HG03558 (cell line): ENCODE results near the gene SNCG.
"Not testable (repeated sequence)": the region's sequence is repeated elsewhere in the genome, so short reads cannot be mapped to it uniquely, and the experiment has no call there.

Experiments
- ATAC-seq: cut with Tn5 transposase; IDR thresholded peaks from one replicate; pipeline ENCODE4 v1.9.1; 2021; ENCODE audit warnings: moderate number of reproducible peaks; ENCODE audit not compliant: unreplicated experiment; ENCODE audit errors: extremely low read depth

Gene SNCG

DNA sequence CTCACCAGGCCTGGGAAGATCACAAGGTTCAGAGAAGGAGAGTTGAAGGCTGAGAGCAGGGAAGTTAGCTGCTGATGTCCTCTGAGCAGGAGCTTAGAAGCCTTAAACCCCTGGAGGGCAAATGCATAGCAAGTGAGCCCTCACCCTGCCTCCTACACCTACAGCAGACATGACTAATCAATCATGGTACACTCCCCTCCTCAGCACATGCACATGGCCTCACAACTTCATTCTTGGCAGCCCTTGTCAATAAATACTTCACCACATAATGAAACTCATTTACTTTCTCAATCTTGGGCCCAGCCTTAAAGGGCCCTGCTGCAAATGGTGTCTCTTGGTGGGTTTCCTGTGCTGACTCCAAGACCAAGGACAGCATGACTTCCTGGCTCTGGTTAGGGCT lies 13.9 kb upstream of the SNCG start:
- ATAC-seq, result no peak

DNA sequence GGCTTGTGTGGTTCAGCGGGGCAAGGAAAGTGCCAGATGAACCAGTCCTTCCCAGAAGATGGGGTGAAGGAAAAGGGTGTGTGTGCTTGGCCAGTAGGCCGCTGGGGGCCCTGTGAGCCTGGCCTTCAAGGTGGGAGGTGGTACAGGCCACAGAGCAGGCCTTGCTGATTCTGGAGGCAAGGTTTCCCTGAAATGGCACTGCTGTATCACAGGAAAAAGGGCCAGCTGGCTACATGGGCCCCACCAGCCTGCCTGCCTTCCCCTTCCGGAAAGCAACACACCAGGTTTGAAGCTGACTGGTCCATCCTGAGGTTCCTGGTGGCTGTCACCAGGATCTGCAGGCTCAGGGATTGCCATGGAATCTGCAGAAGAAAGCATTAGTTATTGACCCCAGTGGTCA lies 13.5 kb upstream of the SNCG start:
- no peak for ATAC-seq

DNA sequence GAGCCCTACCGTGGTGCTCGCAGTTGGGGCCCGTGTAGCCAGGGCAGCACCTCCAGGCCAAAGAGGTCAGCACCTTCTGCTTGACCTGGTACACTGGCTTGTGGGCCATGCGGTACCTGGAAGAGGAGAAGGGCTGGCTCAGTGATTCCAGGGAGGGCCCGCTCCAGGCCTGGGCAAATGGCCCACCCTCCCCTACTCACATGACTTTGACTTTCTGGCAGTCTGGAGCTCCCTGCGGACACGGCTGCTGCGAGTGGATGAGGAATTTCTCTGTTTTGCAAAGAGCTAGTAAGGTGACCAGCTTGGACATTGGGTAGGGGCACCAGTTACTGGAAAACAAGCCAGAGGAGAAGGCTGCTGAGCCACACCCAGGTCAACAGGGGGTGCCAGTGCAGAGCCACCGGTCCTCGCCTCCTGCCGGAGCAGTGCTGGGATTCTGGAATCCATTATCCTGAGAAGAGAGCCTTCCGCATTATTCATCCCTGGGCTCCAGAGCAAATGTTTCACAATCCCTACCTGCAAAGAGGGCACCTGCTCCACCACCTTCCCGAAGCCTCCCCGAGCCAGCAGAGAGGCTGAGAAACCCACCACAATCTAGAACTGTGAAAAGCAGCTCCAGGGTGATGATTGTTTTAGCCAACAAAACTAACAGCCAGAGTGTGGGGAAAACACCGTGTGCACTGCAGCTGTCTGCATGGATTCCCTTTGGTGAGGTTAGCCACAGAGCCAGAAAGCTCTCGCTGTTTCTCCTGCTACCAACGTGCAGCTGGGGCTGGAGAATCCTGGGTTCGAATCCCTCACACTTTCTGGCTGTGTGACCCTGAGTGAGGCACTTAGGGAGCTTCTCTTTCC lies 12.8 kb upstream of the SNCG start:
- no peak for ATAC-seq

DNA sequence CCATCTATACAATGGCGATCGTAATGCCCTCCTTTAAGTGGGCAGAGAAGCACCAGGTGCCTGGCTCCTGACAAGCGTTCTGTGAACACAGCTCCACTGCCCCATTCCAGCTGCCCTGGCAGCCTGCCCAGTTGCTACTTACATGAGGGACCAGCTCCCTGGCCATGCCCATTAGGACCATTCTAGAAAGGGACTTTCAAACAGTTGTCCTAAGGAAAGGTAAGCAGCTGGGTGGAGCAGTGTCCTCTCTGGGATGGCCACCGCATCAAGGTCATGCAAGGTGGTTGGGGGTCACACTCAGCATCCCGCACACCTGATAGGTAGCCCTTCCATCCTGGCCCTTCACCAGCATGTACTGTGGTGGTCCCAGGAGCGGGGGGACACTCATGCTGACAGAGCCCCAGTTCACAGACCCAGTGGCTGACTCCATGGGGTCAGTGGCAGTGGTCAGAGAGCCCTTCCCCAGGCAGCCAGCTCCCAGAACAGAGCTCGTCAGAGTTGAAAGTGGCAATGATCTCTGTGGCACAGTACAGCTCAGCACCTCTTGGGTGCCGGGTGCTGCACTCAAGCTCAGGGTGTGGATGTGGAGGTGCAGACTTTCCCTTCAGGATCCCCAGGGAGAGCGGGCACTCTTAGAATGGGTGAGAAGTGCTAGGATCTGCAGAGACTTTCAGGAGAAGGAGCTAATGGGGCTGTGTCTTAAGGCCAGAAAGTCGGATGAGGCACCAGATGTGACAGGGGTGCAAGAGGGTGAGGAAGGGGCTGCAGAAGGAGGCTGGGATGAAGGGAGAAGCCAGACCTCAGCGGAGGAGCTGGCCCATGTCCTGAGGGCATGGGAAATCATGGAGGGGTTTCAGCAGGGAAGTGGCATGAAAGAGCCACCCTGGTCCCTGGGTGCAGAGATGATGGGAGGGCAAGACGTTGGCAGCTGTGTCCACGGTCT lies 11.9 kb upstream of the SNCG start:
- ATAC-seq, result no peak

DNA sequence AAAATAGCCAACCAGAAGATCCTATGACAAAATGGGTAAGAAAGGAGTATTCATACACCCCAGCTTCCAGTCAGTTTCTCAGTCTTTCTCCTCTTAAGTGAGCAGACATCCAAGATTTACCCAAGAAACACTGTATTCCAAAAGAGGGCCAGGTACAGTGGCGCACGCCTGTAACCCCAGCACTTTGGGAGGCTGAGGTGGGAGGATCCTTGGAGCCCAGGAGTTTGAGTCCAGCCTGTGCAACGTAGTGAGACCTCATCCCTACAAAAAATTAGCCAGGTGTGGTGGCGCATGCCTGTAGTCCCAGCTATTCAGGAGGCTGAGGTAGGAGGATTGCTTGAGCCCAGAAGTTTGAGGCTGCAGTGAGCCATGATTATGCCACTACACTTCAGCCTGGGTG lies 10.6 kb upstream of the SNCG start:
- not testable (repeated sequence) for ATAC-seq

DNA sequence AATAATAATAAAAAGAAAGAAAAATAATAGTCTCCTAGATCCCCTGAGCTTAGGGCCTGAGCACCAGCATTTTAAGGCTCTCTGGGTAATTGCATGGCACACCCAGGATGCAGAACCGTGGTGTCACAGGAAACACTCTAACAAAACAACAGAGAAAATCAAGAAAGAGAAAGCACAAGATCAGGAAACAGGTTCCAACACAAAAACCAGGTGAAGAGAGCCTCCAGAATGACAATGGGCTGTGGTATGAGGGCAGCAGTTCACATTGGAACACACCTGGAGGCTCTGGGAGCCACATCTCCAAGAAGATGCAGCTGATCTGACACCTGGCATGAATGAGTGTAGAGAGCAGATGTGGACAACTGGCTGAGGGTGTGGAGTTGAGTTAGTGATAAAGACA lies 8.1 kb upstream of the SNCG start:
- ATAC-seq, result no peak

DNA sequence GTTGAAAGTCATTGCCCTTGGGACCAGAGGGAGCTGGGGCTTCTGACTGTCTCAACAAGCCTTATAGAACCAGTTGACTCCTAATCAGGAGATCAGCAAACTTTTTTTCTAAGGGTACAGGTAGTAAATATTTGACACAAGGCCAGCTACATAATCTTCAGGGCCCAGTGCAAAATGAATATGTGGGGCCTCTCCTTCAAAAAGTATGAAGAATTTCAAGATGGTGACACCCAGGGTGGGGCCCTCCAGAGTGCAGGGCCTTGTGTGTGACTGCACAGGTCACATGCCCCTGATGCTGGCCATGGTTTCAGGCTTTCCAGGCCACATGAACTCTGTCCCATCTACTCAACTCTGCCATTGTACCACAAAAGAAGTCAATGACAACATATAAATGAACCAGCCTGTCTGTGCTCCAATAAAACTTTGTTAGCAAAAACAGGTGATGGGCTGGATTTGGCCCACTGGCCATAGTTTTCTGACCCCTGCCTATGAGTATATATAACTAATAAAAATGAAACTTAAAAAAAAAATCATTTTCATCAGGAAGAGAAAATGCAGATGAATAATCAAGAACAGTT lies 7.1 kb upstream of the SNCG start:
- no peak for ATAC-seq

DNA sequence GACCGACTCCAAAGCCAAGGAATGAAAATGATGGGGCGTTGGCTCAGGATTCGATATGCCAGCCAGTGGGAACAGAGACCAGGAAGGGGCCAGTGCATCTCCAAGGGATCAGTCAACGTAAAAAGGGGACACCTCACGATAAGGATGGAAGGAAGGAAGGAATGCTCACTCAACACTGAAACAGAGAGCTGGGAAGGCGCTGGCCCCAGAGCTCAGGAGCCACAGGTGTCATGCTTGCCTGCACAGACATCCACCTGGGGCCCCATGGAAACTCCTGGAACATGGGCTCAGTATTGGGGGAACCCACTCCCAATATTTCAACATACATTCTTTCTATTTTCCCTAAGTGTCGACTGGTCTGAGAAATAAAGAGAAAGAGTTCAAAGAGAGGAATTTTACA lies 6.3 kb upstream of the SNCG start:
- no peak for ATAC-seq

DNA sequence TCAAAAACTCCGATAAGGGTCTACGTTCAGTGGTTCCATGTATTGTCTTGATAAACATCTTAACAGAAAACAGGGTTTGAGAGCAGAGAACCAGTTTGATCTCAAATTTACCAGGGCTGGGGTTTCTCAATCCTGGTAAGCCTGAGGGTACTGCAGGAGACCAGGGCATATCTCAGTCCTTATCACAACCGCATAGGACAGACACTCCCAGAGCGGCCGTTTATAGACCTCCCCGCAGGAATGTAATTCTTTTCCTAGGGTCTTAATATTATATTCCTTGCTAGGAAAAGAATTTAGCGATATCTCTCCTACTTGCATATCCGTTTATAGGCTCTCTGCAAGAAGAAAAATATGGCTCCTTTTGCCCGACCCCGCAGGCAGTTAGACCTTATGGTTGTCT lies 5.7 kb upstream of the SNCG start:
- ATAC-seq, result not testable (repeated sequence)

DNA sequence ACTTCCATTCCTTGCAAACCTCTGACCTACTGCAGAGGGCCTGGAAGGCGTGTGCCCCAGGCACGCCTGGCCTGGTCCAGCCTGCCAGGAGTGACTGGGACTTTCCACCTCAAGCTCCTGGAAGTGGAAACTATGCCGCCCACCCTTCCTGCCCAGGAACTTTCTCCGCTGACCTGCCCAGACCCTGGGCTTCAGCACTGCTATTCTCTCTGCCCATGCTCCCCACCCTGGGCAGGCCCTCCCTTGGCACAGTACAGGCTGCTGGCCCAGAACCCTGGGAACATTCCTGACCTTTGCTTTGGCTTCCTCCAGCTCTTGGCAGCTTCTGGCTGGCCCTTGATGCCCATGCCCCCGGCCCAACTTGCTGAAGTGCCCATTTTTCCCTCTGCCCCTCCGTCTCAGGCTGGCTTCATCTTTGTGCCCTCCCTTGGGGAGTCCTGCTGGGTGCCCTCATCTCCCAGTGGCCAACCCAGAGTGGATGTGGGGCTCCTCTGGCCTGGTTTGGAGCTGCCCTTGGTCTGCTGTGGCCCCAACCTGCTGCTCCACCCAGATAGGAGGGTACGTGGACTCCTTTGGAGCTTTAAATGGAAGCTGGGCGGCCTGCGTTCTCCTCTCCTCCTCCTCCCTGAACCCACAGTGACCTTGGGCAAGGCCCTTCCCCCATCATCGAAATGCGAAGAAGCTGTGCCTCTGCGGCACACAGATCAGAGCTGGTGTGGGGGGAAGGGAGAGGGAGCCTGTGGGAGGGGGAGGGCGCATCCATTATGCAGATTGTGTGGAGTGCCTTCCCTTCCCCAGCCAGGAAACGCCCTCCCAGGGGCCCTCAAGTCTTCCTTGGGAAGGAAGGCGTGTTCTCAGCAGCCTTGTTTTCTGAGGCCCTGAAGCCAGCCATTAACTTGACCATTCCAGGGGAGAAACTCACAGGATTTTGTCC lies 4.4 kb upstream of the SNCG start:
- no peak for ATAC-seq

DNA sequence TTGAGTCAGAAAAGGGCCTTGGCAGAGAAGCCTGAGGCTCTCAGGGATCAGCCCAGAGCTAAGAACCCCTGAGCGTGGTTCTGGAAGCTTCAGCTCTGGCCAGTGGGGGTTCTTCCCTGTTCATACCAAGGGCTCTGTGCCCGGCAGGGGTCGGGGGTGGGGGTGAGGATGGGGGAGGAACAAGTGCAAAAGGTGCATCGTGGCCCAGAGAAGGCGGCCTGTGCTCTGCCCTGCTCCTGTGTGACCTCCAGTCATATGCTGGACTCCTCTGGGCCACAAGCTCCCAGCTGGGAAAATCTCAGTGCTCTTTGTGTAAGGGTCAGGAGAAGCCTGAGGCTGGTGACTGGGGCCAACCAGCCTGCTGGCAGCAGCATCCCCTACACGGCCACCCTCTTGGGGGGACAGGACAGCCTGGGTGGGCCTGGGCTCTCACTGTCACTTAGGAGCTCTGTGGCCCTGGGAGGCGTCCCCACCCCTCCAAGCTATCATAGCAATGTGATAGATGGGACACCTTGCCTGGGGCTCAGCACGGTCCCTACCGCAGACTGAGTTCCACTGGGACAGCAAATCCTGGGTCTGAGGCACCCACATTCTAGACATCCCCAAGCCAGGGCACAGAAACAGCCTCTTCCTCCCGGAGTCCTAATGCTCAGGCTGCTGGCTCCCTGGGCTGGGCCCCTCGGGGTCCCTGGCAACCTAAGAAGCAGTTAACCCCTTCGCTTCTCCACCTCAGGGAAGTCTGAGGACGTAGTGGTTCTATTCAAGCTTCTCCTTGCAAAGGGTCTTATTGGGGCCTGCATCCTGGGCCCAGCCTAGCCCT lies 3.5 kb upstream of the SNCG start:
- ATAC-seq, result no peak

DNA sequence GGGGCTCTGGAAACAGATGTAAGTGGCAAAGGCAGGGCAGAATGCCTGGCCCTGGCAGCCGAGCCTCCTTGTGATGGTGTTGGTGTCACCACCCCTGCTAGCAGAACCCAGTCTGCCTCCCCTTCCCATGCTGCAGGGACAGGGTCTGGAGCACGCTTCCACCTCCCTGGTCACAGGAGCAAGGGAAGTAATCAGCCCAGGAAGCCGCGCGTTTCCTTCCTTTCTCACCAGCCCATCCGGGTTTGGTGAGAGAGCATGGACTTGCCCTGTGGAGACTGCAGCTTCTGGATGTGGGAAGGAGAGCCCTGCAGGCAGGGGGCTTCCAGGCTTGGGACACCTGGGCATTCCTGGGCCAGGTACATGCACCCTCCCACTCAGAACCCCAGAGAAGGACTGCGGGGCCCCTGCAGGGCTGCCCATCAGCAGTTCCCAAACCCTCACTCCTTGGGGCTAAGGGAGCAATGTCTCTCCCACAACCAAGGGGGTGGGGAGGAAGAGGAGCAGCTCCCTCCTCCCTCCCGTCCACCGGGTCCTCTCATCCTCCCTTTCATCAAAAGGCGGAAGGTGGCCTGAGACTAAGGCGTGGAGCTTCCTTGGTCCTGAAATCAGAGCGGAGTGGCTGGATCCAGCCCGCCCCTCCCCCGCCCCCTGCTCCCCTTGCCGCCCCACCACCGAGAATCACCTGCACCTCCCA lies 2.8 kb upstream of the SNCG start:
- ATAC-seq, result no peak

DNA sequence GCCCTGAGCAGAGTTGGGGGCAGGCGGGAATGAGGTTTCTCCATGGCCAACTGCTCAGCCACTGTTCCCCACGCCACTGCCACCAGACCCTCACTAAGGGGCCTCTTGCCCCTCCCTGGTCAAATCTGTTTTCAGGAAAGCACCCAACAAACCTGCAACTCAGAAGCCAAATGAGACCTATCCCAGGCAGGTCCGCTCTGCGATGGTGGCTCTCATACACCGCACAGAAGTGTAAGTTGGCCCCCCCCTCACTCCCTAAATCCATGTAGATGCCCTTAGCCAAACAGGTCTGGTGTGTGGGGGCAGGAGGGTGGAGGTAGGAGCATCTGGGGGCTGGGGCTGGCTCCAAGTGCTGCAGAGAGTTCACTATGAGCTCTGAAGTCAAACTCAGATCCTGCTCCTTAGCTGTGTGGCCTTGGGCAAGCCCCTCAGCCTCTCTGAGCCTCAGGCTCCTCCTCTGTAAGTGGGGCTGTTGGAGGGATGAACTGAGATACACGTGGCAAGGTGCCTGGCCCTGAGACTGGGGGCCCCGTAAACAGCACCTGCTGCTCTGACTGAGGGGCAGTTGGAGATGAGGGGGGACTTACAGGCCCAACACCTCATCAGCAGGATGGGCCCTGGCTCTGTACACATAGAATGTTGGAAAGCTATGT lies 2.1 kb upstream of the SNCG start:
- ATAC-seq, result no peak

DNA sequence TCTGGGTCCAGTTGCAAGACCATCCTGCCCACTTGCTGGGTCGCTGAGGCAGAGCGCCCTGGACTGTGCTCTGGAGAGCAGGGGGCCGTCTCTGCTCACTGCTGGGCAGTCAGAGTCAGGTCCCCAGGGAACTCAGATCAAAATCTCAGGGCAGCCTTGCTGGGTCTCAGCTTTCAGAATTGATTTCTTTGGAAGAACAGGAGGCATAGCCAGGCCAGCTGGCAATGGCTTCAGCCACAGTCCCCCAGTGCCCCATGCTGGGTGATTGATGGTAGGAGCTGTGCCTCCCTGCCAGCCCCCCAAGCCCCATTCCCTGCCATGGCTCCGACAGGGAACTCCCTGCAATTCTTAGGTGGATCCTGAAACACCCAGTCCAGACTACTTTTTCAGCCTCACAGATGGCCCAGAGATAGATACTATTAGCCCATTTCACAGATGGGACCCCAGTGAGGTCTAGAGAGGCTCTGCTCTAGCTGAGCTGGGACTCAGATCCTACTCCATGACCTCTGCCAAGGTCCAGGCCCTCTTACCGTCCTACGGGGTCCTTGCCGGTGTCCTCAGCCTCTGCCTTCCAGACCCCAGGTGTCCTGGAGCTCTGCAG lies 1.5 kb upstream of the SNCG start:
- ATAC-seq, result no peak

DNA sequence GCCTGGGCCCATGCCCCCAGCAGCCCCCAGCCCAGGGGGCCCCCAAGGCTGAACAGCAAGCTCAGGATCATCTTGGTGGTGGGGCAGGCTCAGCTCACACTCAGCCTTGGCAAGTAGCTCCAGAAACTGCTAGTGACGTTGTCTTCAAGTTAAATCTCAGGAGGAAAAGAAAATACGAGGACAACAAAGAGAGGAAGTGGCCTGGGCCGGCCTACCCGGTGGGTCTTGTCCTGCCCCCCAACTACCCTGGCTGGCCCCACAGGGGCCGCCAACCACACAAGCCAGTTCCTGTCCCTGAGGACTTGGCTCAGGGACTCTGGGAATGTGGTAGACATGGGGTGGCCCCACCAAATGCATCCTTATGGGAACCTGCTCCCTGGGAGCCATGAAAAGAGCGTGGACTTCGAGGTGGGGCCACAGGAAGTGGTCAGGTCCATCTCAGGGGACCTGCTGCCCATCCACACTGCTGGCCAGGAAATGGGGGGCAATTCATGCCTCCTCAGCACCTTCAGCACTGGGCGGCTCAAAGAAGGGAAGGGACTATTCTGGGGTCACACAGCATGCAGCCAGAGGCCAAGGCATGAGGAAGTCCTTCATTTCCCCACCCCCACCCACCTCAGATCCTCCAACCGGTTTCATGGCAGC lies 806 bp upstream of the SNCG start, which contains the start of gene MMRN2:
Gene MMRN2 (minus strand): TSS at position 145 of the 645 bp plus-strand sequence. CDS start 74 bp downstream, at position 71.
- ATAC-seq, result no peak

DNA sequence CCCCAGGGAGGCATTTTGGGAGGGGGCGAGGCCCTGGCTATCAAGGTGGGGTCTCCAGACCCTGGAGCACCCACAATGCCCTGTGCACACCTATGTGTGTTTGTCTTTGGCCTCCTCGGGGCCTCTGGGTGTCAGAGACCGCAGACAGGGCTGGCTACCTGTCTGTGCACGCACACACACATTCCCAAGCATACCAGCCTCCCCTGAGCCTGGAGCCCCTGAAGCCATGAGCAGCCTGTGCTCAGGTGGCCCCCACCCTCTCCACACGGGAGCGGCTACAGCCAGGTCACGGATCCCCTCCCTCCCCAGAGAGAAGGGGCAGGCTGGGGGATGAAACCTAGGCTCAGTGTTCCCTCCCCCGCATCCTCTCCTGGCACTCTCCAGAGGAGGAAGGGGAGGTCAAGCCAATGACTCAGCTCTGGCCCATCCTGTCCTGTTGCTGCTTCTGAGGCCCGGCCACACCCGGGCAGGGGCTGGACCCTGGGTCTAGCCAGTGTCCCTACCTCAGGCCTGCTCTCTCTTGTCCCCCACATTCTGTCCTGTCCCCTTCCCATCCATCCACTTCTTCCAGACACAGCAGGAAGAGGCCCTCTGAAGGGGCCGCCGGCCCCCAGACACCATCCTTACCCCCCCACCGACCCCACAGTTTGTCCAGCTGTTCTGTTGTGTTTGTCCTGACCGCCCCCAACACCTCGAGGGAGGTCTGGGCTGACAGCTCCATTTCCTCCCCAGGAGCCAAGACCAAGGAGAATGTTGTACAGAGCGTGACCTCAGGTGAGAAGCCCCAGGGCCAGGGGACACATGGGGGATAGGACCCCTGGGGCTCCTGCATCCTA lies 720 bp downstream of the SNCG start:
- ATAC-seq, result no peak
